ENCODE results near the gene ABCC4.

Gene ABCC4

GRCh38 chr13:95128045-95128643 is 173.1 kb downstream of the ABCC4 start:
- in situ Hi-C loops (cut with MboI; ENCODE audit: low sequenced_read_pairs) = no loop called here

GRCh38 chr13:95124959-95125358 is 176.3 kb downstream of the ABCC4 start:
- in situ Hi-C loops (cut with MboI; ENCODE audit: low sequenced_read_pairs) = no loop called here

DNA sequence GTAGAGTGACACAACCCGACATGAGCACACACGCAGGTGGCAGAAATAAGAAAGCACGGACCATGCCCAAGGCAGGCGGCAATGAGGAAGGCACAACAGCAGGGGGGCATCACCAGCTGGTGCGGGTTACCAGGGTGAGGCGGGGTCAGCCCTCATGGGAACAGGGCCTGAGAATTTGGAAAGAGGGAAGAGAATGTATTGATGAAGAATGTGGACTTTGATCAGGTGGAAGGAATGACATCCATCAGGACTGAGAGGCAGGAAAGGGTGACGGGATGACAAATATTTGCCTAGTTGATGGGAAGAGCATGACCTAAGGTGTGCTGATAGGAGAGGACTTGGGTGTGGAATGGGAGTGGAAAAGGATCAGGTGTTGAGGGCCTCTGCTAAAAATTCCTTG is 177.5 kb downstream of the ABCC4 start:
- in situ Hi-C loops (cut with MboI; ENCODE audit: low sequenced_read_pairs) = no loop called here

GRCh38 chr13:95122063-95122462 is 179.2 kb downstream of the ABCC4 start:
- in situ Hi-C loops (cut with MboI; ENCODE audit: low sequenced_read_pairs) = no loop called here

DNA sequence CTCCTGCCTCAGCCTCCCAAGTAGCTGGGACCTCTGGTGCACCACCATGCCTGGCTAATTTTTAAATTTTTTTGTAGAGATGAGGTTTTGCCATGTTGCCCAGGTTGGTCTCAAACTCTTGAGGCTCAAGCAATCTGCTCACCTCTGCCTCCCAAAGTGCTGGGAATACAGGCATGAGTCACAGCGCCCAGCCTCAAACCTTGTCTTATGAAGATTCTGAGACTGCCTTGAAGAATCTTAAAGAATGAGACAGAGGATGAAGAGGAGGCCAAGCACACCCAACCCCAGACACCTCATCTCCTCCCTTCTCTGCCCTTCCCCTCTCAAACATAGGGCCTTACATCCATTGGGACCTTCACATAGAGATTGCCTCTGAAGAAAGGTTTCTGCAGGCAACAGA is 179.7 kb downstream of the ABCC4 start:
- in situ Hi-C loops (cut with MboI; ENCODE audit: low sequenced_read_pairs) = no loop called here

DNA sequence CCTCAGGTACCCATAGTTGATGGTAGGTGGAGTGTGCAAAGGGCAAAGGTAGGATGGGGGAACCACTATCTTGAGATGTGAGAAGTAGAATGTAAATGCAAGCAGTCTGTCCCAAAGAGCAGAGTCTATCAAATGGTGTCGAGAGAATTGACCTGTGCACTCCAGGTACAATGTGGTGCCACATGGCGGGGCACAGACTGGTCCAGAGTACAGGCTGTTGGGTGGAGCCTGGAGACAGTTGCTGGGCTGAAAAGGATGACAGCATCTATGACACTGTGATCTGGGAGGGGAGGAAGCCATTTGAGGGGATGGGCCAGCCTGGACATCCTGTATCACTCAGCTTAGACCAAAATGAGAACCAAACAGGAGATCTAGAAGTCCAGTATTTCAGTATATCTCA is 180.6 kb downstream of the ABCC4 start:
- in situ Hi-C loops (cut with MboI; ENCODE audit: low sequenced_read_pairs) = no loop called here

DNA sequence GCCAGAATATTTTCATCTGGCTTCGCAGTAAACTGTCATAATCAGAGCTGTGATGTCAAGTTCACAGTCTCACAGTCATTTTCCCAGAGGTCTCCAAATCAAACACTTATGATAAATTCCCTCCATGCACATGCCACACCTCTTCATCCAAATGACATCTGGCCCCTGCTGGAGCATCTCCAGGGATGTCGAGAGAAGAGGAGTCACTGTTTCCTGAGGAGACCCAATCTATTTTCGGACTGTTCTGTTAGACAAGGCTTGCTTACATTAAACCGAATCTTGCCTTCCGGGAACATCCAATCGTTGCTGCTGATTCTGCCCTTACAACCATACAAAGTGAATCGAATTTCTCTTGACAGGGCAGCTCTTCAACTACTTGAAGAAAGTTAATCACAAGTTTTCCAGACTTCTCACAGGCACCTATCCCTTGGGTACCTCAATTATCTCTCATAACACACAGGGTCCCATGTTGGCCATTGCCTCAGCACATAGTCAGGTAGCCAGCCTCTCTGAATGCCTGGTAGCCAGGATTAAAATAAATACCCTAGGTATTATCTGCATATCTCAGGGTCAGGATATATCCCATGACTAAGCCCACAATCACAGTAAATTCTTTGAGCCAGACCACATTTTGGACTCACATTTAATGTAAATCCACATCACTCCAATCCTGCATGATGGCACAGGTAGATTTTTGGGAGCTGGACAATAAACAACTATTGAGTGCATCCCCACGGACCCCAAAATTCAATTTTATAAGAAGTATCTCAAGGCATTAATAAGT is 182.5 kb downstream of the ABCC4 start:
- in situ Hi-C loops (cut with MboI; ENCODE audit: low sequenced_read_pairs) = no loop called here

DNA sequence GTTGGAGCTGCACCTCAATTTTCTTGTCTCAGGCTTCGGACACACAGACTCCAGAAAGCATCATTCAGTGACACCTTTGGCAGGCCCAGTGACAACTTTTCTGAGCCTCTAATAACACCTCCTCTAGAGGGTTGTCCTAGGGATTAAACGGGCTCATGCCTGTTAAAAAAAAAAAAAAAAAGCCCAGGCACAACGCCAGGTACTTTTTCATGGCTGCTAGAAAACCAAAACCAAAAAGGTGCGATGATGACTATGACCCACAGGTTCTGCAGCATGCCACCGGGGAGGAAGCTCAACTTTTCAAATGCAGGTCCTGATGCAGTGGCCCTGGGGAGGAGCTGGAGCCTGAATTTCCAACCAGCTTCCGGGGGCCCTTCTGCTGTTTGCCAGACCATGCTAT is 184.2 kb downstream of the ABCC4 start:
- in situ Hi-C loops (cut with MboI; ENCODE audit: low sequenced_read_pairs) = no loop called here

- in situ Hi-C loops (cut with MboI; ENCODE audit: low sequenced_read_pairs) = no loop called here
Measured at GRCh38 chr13:95115525-95115924, 185.7 kb downstream of the ABCC4 start.

DNA sequence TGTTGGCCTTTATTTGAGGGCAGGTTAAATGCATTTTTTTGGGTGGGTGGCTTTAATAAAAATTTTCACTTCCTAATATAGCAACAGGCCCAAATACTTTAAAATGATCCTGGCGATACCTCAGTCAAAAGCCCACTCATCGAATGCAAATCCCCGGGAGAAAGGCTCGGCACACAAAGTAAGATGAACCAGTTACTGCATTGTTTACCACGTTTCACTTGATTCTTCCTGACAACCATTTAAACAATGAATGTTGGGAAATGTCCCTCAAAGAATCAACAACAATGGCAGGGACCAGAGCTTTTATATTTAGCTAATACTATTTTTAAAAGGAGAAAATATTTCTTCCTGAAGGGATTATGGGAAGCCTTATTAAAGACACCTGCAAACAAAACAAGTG is 187.7 kb downstream of the ABCC4 start:
- in situ Hi-C loops (cut with MboI; ENCODE audit: low sequenced_read_pairs) = no loop called here

GRCh38 chr13:95112883-95113282 is 188.4 kb downstream of the ABCC4 start:
- in situ Hi-C loops (cut with MboI; ENCODE audit: low sequenced_read_pairs) = no loop called here

DNA sequence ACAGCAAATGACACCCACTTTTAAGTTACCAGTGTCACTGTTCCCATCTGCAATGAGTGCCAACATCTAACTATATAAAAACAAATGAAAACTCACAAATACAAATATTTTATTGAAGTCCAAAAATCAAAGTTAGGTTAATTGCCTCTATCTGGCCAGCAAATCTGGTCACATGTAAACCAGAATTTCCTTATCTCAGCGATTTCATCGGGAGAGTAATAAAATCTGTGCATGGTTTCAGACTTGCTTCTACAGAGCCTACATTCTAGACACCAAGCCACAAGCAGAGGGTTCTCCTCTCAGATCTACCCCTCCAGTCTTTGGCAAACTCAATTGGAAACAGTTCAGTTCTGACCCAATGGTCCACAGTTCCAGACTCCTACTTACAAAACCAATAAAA is 189.6 kb downstream of the ABCC4 start:
- in situ Hi-C loops (cut with MboI; ENCODE audit: low sequenced_read_pairs) = no loop called here

- in situ Hi-C loops (cut with MboI; ENCODE audit: low sequenced_read_pairs) = no loop called here
Measured at GRCh38 chr13:95106562-95106961, 194.7 kb downstream of the ABCC4 start.

- in situ Hi-C loops (cut with MboI; ENCODE audit: low sequenced_read_pairs) = no loop called here
Measured at GRCh38 chr13:95100525-95101433, 200.5 kb downstream of the ABCC4 start.

- in situ Hi-C loops (cut with MboI; ENCODE audit: low sequenced_read_pairs) = no loop called here
Measured at GRCh38 chr13:95099541-95099940, 201.7 kb downstream of the ABCC4 start.

GRCh38 chr13:95098916-95099315 is 202.3 kb downstream of the ABCC4 start:
- in situ Hi-C loops (cut with MboI; ENCODE audit: low sequenced_read_pairs) = no loop called here

- in situ Hi-C loops (cut with MboI; ENCODE audit: low sequenced_read_pairs) = no loop called here
Measured at GRCh38 chr13:95091755-95092154, 209.5 kb downstream of the ABCC4 start.

- in situ Hi-C loops (cut with MboI; ENCODE audit: low sequenced_read_pairs) = no loop called here
Measured at GRCh38 chr13:95087746-95088305, 213.4 kb downstream of the ABCC4 start.

DNA sequence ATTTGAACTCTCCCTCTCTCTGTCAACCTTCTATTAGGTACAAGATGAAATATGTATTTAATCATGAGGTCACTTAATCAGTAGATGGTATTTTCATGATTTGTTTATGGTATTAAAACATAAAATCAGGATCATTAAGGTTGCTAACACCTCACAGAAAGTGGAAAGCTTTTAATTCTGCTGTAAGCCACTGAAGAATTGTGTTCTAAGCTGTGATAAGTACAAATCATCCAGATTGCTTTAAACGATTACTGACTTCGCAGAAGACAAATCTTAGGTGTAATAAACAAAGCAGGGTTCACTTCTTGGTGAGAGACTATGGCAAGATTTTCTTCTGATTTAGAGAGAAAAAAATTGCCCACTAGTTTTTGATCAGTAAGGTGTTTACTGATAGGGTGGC is 214.5 kb downstream of the ABCC4 start:
- in situ Hi-C loops (cut with MboI; ENCODE audit: low sequenced_read_pairs) = no loop called here

GRCh38 chr13:95083758-95084157 is 217.5 kb downstream of the ABCC4 start:
- in situ Hi-C loops (cut with MboI; ENCODE audit: low sequenced_read_pairs) = no loop called here

GRCh38 chr13:95083066-95083465 is 218.2 kb downstream of the ABCC4 start:
- in situ Hi-C loops (cut with MboI; ENCODE audit: low sequenced_read_pairs) = no loop called here
